HG02938 (cell line): ENCODE data around the gene CRIP3.

Source experiments
- ATAC-seq: cut with Tn5 transposase; IDR thresholded peaks from one replicate; pipeline ENCODE4 v1.9.1; 2021; ENCODE audit warnings: mild to moderate bottlenecking, moderate library complexity; ENCODE audit not compliant: unreplicated experiment

Gene CRIP3

GRCh38 chr6:43274916-43275597, 33.6 kb downstream of the CRIP3 start:
- no peak for ATAC-seq

DNA sequence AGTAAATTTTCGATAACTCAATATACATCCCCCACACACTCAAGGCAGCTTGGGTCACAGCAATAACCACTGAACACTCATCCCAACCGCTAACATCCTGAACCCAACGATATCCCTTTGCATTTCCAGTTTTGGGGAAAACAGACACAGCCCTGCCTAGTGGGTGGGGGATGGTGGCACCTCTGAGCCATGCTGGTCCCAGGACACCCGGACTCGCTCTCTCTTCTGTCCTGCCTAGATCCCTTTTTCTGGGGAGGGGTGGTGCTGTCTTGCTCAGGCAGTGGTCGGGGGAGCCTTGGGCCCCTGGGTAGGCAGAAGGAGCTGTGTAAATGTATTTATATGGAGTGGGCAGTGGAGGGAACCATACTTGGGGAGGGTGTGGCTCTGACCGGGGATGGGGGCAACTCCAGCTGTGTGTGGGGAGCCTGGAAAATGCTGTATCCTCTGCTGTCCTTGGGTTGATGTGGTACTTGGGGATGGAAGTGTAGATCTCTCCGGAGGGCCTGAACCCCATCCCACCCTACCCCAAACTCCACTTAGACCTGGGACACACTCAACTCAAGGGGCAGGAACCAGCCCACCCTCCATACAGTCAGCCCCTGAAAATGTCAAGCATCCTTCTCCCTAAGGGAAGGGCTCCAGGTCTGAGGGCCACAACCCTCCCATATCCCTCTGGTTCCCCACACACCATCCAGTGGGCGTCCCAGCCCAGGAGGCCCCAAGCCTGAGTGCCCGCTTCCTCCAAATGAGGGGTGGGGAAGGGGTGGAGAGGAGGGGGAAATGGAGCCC, 34.3 kb downstream of the CRIP3 start:
- ATAC-seq = no peak

- no peak for ATAC-seq
These were observed 34.9 kb downstream of the CRIP3 start for GRCh38 chr6:43273707-43274106.

- ATAC-seq = no peak
These were observed 36.7 kb downstream of the CRIP3 start for GRCh38 chr6:43271944-43272343.

DNA sequence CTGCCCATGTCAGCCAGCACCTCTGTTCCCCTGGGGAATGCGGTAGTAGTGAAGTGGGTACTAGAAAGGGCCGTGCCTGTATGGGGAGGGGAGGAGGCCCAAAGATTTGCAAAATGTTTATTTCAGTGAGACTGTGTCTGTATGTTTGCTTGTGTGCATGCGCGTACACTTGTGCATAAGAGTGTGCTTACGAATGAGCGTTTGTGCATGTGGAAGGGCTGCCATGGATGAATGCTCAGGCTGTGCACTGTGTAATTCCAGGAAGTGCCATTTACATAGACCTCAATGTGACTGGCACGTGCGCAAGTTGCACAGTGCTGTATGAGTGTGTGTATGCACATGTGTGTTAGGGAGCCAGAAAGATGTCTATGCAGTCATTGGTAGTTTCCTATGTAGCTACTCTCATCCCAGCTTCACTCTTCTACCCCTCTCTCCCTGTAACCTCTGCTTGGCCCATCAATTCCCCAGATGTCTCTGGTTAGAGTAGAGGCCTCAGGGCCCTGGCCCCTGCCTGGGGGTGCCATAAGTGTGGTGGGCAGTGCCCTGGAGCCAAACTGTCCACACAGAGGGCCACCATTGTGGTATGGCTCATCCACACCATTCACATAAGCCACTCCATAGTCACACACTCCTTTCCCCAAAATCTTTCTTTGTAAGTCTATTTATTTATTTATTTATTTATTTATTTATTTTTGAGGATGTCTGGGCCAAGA, 37.4 kb downstream of the CRIP3 start:
- ATAC-seq = no peak

- no peak for ATAC-seq
These were observed 39.2 kb downstream of the CRIP3 start for GRCh38 chr6:43269273-43270007.

DNA sequence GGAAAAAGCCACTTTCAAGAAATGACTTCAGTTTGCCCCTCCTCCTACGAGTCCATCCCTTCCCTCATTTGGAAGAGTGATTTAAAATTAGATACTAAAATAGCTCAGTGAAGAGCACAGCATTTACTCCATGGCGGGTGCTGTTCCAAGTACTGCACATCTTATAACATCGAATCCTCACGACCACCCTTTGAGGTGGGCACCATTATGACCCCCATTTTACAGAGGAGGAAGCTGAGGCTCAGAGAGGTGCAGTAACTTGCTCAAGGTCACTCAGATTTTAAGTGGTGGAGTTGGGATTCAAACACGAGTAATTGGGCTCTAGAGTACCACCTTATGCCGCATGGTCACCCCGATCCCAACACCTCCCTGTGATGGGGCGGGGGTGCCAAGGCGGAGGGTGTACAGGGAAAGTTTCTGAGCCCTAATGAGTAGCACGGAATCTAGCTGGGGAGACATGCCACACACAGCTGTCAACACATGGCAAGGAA, 39.8 kb downstream of the CRIP3 start:
- ATAC-seq = no peak

- no peak for ATAC-seq
These were observed 40.3 kb downstream of the CRIP3 start for GRCh38 chr6:43268355-43268700.

DNA sequence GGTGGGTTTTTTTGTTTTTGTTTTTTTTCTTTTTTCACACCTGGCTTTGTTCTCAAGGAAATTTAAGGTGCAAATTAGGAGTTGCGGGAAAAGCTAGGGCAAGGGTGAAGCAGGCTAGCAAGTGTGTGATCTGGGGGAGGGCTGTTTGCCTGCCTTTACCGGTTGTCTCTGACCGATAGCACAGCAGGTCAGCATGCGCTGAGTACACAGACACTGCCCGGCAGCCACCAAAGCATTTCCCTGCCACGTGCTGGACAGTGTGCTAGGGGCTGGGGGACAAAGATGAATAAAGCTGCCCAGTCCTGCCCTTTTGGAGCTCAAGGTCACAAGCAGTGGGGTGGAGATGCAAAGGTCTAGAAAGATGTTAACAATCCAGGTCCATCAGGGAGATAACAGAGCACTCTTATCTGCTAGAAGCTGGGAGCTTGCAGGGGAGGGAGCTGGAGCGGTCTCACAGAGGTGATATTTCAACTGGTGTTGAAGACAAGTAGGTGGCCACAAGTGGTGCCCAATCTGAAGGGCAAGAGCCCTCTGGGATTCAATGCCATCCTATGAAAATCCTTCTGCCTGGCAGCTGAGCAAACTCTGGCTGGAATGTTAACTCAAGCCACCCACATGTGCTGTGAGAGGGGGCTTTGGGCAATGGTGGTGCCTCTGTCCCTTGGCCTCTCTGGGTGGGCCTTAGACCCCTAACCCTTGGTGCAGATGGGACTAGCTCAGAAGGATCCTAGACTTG, 40.8 kb downstream of the CRIP3 start:
- ATAC-seq = no peak

DNA sequence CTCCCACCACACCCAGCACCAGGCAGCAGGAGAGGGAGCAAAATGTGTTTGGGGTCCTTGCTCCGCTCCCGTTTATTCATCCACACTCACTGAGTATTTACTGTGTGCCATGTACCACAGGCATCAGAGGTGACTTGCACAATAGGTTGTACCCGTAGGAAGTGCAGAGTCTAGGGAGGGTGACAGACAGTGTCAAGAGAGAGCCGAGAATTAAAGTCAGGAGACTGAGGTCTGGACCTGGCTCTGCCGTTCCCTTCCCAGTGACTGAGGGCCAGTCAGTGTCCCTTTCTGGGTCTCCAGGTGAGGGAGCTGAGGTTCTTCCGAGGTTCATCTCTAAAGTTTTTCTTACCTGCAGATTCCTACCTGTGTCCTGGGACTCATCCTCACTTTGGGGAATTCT, 43.1 kb downstream of the CRIP3 start:
- ATAC-seq = no peak

DNA sequence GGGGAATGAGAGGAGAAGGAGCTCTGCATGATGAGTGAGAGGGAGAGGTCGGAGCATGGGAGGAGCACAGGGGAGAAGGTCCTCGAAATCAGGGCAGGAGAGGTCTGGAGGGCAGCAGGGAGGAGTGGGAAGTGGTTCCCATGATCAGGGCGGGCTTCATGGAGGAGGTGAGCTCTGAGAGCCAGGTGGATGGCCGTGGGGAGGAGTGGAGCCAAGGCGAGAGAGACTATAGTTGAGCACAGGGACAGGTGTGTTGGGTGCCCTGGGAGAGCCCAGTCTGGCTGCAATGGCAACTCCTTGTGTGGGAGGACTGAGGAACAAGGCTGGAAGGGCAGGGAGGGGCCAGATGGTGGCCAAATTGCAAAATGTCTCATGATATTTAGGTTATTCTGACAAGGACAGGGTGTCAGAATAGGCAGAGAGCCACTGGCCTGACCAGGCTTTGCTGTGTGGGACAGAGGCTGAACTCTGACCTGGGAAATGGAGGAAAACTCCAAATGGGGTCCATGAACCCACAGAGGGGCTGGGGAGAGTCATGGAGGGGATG, 44.0 kb downstream of the CRIP3 start:
- no peak for ATAC-seq

DNA sequence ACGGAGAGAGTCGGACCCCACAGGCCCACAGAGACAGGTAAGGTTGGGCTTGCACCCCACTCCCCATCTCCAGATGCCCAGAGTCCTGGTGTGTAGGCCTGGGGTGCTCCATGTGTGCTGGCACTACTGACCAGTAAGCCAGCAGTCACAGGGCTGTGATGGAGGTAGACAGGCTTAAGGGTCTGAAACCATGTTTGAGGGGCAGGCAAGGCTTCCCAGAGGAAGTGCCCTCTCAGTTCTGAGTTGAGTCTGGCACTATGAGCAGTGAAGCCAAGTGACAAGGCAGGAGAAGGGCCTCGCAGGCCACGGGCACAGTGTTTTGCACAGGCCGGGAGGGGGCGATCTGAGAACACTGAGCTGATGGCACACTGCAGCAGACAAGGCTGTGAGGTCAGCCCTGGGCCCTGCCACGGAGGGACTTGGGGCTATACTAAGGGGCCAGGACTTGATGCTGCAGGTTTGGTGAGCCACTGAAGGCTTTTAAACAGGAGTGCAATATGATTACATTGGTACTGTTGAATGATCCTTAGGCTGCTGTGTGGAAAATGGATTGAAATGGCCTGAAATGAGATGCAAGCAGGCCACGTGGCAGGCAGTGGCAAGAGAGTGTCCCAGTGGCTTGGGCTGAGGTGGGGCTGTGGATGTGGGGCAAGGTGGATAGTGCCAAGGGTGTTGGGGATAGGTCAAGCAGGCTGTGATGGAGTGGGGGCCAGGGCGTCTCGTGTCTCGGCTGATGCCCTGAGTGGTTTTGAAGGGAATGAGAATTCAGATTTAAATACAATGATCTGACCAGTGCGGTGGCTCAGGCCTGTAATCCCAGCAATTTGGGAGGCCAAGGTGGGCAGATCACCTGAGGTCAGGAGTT, 45.1 kb downstream of the CRIP3 start:
- ATAC-seq = no peak

DNA sequence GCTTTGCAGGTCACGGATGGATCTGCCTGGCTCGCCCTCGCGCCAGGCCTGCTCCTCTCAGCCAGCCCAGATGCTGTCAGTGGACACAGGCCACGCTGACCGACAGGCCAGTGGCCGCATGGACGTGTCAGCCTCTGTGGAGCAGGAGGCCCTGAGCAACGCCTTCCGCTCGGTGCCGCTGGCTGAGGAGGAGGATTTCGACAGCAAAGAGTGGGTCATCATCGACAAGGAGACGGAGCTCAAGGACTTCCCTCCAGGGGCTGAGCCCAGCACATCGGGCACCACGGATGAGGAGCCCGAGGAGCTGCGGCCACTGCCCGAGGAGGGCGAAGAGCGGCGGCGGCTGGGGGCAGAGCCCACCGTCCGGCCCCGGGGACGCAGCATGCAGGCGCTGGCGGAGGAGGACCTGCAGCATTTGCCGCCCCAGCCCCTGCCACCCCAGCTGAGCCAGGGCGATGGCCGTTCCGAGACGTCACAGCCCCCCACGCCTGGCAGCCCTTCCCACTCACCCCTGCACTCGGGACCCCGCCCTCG, 45.8 kb downstream of the CRIP3 start:
- ATAC-seq = no peak

DNA sequence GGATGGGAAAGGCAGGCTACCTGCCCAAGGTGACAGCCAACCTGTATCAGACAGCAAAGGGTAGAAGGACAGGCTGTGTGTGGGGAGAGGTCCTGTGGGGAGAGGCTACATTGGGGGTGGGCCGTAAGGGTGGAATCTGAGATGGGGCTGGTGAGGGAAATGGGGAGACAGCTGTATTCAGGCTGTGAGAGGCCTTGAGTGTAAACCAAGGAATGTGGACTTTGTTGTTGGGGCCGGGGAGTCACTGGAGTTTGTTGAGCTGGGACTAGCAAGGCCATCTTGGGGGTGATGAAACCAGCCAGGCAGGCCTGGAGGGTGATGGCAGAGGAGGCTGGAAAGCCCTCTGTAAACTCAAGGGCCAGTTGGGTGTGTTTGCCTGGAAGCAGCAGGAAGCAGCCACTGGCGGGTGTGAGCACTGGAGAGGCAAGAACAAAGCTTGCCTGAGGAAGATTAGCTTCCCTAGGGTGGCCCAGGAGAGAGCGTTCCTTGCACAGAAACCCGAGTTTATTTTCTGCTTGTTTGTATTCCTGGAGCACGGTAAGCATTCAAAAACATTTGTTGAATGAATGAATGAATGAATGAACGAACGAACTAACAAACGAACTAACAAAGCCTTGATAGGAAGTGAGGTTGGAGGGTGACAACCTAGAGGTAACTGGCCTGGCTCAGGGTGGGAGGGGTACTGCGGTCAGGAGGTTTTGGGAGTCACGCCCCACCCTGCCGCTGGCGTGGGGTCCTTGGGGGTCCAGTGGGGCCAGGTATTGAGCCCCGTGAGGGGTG, 46.4 kb downstream of the CRIP3 start:
- ATAC-seq = no peak

- ATAC-seq = no peak
These were observed 47.4 kb downstream of the CRIP3 start for GRCh38 chr6:43261198-43261597.

DNA sequence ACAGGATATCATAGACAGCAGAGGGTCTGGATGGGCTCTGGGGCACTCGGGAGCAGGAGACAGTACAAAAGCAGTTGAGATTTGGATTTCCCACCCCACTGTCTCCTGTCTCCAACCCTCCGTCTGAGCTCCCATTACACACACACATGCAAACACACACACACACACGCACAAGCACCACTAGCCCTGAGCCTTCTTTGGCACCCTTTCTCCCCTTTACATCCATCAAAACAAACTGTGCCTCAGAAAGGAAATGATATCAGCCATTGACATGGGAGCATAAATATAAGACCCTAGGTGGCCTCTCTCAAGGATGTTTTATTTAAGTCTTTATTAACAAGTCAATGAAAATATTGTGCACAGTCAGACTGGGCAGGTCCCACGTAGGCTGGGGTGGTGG, 47.8 kb downstream of the CRIP3 start:
- no peak for ATAC-seq

DNA sequence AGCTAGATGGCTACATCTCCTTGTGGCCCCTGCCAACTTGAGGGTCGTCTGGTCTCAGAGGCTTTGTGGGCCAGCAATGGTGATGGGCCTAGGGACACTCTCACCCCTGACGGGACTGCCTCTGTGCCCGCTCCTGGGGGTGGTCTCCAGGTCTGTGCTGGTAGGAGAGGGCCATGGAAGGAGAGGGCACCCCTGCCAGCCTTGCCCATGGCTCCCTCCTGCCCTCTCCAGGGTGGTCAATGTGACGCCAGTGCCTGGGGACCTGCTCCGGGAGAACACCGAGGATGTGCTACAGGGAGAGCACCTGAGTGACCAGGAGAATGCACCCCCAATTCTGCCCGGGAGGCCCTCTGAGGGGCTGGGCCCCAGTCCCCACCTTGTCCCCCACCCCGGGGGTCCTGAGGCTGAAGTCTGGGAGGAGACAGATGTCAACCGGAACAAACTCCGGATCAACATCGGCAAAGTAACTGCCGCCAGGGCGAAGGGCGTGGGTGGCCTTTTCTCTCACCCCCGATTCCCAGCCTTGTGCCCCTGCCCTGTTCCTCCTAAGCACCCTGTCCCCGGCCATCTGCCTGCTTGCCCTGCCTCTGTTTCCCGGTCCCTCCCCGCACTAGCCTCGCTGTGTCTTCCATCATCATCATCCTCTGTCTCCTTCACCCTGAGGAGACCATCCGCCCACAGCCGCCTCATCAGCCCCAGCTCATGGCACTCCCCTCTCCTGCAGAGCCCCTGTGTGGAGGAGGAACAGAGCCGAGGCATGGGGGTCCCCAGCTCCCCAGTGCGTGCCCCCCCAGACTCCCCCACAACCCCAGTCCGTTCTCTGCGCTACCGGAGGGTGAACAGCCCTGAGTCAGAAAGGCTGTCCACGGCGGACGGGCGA, 49.6 kb downstream of the CRIP3 start:
- no peak for ATAC-seq
